Mucosa of descending colon (tissue), 3 donors: Measurements from ENCODE around the gene F7. TPM values are rescaled to one million over a fixed set of nuclear protein-coding genes. Genes with fewer than 3 reads are reported as not detected.
A peak's percentile ranks its signal among the peaks of the same experiment; 100 is the strongest.

ENCODE experiments used
- ATAC-seq: fragments of 200-7000 bp; cut with Tn5 transposase; one replicate; pipeline ENCODE4 v1.9.1; 2020; ENCODE audit warnings: mild to moderate bottlenecking, moderate library complexity
- DNase-seq, 3 donors: peaks; one replicate each; pipeline ENCODE4 v3.0.0-alpha.2; 2020
- H3K36me3 ChIP-seq: fragments of 200-600 bp; one replicate; pipeline ENCODE4 v1.8.0; 2021; ENCODE audit warnings: low read depth, mild to moderate bottlenecking
- H3K4me1 ChIP-seq: fragments of 200-600 bp; one replicate; pipeline ENCODE4 v1.8.0; 2021; ENCODE audit warnings: low read depth, mild to moderate bottlenecking
- H3K4me3 ChIP-seq: fragments of 200-600 bp; one replicate; pipeline ENCODE4 v1.8.0; 2021; ENCODE audit warnings: mild to moderate bottlenecking
- H3K9me3 ChIP-seq: fragments of 200-600 bp; one replicate; pipeline ENCODE4 v1.8.0; 2021; ENCODE audit warnings: mild to moderate bottlenecking
- CTCF ChIP-seq: fragments of 200-600 bp; IDR thresholded peaks from one replicate; pipeline ENCODE4 v1.8.0; 2022; ENCODE audit warnings: antibody characterized with exemption, mild to moderate bottlenecking
- intact Hi-C, 2 donors: fragments of 100-400 bp; cut with DNase I in 1 of 2; cut with micrococcal nuclease in 1 of 2; formaldehyde crosslinking; loops; one replicate each; pipeline versions ENCODE4 v1.11.0 to v1.11.1; 2022; cut with DNase I, micrococcal nuclease
- total RNA-seq, 3 donors: library from RNA; stranded (reverse); fragmentation: NEBNext Ultra II Directional in 2 of 3; extraction: Animal tissue kit (Norgen Biotek cat#: 25700) in 2 of 3; gene quantifications; one replicate each; pipeline versions ENCODE4 v1.2.1 to v1.2.4, GENCODE V29; 2021 to 2023
- donor health status: DM: no; HTN: no; CAD: no; lungs with moderate emphysema.
- donor health status: DM: no; HTN: no; CAD: no.
- donor health status: DM: no; HTN: yes; CAD: no.

Gene F7
- total RNA-seq, 3 donors from 2014 or later = 0.19 TPM; not detected in 2

- H3K4me3 ChIP-seq = no peak overlapping the region
- peaks cover 4% of the 10 kb centered on the region for H3K4me1 ChIP-seq
- intact Hi-C loops = no loop called here
- no peak for DNase-seq
- no peaks in the 10 kb centered on the region for H3K36me3 ChIP-seq
- ATAC-seq = no peak
- no peak for TF ChIP-seq CTCF
- no peaks in the 10 kb centered on the region for H3K9me3 ChIP-seq
These were observed 16.4 kb downstream of the F7 start for GRCh38 chr13:113121928-113122471.

DNA sequence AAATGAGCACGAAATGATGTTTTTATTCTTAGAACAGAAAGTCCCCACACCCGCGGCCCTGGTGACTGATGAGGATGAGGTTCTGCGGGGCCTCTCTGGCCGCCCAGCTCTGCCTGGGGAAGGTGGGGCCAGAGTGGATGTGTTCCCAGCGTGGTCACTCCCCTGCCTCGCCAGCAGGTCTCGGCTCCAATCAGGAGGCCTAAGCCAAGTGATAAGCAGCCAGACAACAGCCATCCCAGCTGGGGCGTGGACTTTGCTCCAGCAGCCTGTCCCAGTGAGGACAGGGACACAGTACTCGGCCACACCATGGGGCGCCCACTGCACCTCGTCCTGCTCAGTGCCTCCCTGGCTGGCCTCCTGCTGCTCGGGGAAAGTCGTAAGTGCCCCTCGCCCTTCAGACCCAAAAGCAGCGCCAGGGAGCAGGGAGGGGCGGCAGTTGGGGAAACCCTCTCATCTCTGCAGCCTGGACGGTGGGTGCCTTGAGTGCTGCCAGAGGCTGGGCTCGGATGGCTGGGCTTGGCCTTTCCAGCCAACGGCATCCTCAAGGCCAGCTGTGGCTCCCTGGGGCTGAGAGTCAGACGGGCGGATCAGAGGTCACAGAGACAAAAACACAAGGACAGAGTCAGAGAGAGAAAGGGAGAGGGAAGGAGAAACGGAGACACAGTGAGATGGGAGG lies 17.1 kb downstream of the F7 start, which contains the start of gene F10:
Gene F10 (plus strand): TSS at position 250 of the 676 bp plus-strand sequence. CDS start 57 bp downstream, at position 307.
- Histone ChIP-seq H3K4me3 (no peak within 1 kb of the TSS), H3K4me1 (peaks cover 4% of the 10 kb centered on the region), H3K36me3 (no peaks in the 10 kb centered on the region), H3K9me3 (no peaks in the 10 kb centered on the region)
- no peak for TF ChIP-seq CTCF
- DNase-seq (peak; percentile 79 to 85 (median 84)), ATAC-seq (peak; percentile 96)
- intact Hi-C loops = no loop called here

DNA sequence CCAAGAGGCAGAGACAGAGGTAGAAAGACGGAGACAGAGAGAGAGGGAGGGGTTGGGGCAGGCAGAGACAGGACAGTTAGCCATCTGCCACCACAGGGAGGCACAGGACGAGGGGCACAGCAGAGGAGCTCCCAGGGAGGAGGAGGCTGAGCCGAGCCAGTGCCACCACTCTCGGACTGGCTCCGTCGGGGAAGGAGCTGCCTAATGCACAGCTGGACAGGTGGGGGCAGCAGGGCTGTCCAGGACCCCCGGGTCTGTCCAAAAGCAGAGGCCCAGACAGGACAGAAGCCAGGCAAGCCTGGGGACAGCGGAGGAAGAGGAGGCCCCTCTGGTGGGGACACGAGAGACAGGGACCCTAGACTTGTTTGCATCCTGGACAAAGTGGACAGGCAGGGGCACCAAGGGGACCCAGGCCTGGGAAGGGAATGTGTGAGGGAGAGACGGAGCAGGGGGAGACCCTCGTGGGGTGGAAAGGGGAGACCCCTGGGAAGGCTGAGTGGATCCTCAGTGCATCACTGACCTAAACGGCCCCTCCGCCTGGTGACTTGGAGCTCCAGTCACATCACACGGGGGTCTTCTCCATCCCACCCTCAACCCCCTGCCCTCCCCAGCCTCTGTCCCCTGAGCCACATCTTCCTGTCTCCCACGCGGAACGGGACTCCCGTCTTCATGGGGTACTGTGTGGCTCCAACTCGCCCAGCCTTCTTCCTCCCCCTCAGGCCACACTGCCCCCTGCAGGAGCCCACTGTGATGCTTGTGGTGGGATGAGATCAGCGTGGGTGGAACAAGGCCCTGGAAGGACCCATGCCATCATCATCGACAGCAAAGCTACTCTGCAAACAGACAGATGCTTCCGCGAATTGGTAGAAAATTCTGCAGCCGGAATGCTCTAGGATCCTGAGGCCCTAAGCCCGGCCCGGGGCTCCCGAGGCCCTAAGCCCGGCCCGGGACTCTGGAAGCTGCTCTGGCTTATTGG lies 17.9 kb downstream of the F7 start:
- intact Hi-C loops = no loop called here
- no peak overlapping the region for H3K4me3 ChIP-seq
- ATAC-seq (no peak), DNase-seq (peak in 1 of 3 donors; percentile 21)
- peaks cover 4% of the 10 kb centered on the region for H3K4me1 ChIP-seq
- no peaks in the 10 kb centered on the region for H3K36me3 ChIP-seq
- no peak for TF ChIP-seq CTCF
- H3K9me3 ChIP-seq = no peaks in the 10 kb centered on the region

GRCh38 chr13:113124211-113124970 lies 18.8 kb downstream of the F7 start:
- TF ChIP-seq CTCF = no peak
- Histone ChIP-seq H3K4me3 (no peak overlapping the region), H3K9me3 (no peaks in the 10 kb centered on the region), H3K4me1 (peaks cover 4% of the 10 kb centered on the region), H3K36me3 (no peaks in the 10 kb centered on the region)
- ATAC-seq (no peak), DNase-seq (peak in 1 of 3 donors; percentile 16)
- intact Hi-C loops = no loop called here
